MCF 10A (cell line): ENCODE results near the gene UQCC5. TPM values are rescaled to one million over a fixed set of nuclear protein-coding genes. Genes with fewer than 3 reads are reported as not detected.

Experiments used
- BruUV-seq: library from RNA; stranded (reverse); fragments of 400-500 nt; replicated peaks from 2 replicates; lab custom pipeline; 2021; lab: Mats Ljungman, UMichigan
- CTCF ChIA-PET: fragments of 300-600 bp; sonication (Branson Sonifier 250); formaldehyde crosslinking; extraction: SDS; loops from one replicate; lab custom pipeline; 2021; ENCODE audit warnings: antibody characterized with exemption, inconsistent platforms; lab: Yijun Ruan, JAX
- POLR2A ChIA-PET: fragments of 300-600, 350-650 bp; sonication (Branson Sonifier 250); formaldehyde crosslinking; extraction: SDS; loops from one replicate; lab custom pipeline; 2020; ENCODE audit warnings: antibody characterized with exemption, inconsistent platforms; lab: Yijun Ruan, JAX
- DNase-seq: peaks from one replicate; pipeline ENCODE4 v3.0.0-alpha.2; 2018; ENCODE audit not compliant: unreplicated experiment
- H3K27ac Mint-ChIP-seq: one replicate; pipeline ENCODE4 v1.8.0; 2022; ENCODE audit warnings: mild to moderate bottlenecking, low read depth, mixed read lengths; ENCODE audit not compliant: unreplicated experiment
- H3K27me3 Mint-ChIP-seq: one replicate; pipeline ENCODE4 v1.8.0; 2022; ENCODE audit warnings: mixed read lengths; ENCODE audit not compliant: insufficient read depth, unreplicated experiment
- H3K36me3 Mint-ChIP-seq: one replicate; pipeline ENCODE4 v1.8.0; 2022; ENCODE audit warnings: mild to moderate bottlenecking, moderate library complexity, mixed read lengths; ENCODE audit not compliant: insufficient read depth, unreplicated experiment
- H3K4me1 Mint-ChIP-seq: one replicate; pipeline ENCODE4 v1.8.0; 2022; ENCODE audit warnings: mixed read lengths; ENCODE audit not compliant: insufficient read depth, unreplicated experiment
- H3K4me3 Mint-ChIP-seq: one replicate; pipeline ENCODE4 v1.8.0; 2022; ENCODE audit warnings: mild to moderate bottlenecking, moderate library complexity, mixed read lengths; ENCODE audit not compliant: unreplicated experiment
- H3K9me3 Mint-ChIP-seq: one replicate; pipeline ENCODE4 v1.8.0; 2022; ENCODE audit warnings: mixed read lengths; ENCODE audit not compliant: unreplicated experiment
- intact Hi-C: fragments of 100-400 bp; cut with micrococcal nuclease; formaldehyde crosslinking; loops from 2 replicates; pipeline ENCODE4 v1.14.1; 2022
- total RNA-seq: library from RNA; stranded (reverse); gene quantifications from 2 replicates; pipeline ENCODE4 v1.2.3, GENCODE V29; 2022
- TF ChIP-seq, protein P1 (sequence below): fragments of 200-600 bp; IDR thresholded peaks from one replicate; pipeline ENCODE4 v1.8.0; 2022; ENCODE audit warnings: antibody characterized with exemption, mild to moderate bottlenecking; ENCODE audit not compliant: unreplicated experiment

Gene UQCC5
- total RNA-seq, 1 experiment from 2014 or later, result 22.6 TPM

DNA sequence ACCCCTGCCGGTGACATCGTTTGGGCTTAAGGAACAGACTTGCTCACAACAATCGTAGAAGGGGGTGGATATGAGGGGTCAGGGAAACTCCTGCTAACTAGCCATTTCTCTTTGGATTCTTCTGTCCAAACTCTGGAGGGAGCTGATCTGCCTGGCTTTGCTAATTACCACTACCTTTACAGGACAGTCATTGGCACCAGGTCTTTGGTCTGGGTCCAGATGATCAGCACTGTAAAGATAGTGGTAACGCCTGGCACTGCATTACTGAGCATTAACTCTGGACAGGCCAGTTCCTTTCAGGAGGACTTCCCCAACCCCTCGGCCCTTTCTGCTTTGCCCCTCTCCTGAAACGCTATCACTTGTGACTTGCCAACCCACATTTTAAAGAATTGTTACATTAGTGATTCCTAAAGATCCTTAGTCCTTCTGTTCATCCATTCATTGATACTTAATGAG, 788 bp downstream of the UQCC5 start:
- BruUV-seq, result no TSS peak
- TF ChIP-seq, protein P1, sequence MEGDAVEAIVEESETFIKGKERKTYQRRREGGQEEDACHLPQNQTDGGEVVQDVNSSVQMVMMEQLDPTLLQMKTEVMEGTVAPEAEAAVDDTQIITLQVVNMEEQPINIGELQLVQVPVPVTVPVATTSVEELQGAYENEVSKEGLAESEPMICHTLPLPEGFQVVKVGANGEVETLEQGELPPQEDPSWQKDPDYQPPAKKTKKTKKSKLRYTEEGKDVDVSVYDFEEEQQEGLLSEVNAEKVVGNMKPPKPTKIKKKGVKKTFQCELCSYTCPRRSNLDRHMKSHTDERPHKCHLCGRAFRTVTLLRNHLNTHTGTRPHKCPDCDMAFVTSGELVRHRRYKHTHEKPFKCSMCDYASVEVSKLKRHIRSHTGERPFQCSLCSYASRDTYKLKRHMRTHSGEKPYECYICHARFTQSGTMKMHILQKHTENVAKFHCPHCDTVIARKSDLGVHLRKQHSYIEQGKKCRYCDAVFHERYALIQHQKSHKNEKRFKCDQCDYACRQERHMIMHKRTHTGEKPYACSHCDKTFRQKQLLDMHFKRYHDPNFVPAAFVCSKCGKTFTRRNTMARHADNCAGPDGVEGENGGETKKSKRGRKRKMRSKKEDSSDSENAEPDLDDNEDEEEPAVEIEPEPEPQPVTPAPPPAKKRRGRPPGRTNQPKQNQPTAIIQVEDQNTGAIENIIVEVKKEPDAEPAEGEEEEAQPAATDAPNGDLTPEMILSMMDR, result no peak
- peaks cover 47% of the 10 kb centered on the region for H3K36me3 Mint-ChIP-seq
- POLR2A ChIA-PET, result interaction anchor here (0.7 to 1.9 kb wide), 7 partner anchors 10 to 152 kb away, joined by 3 to 16 read pairs (median 4); no protein-coding TSS in a partner anchor
- peak overlapping the region; percentile 96 for H3K27ac Mint-ChIP-seq
- intact Hi-C loops, result loop anchor here (2.0 to 10.0 kb wide), 2 partner anchors 62 to 134 kb away; no protein-coding TSS in a partner anchor
- CTCF ChIA-PET, result interaction anchor here (0.8 kb wide), 1 partner anchor 144 kb away, joined by 4 read pairs; no protein-coding TSS in a partner anchor
- DNase-seq, result no peak
- no peaks in the 10 kb centered on the region for H3K9me3 Mint-ChIP-seq
- peaks cover 30% of the 10 kb centered on the region for H3K4me1 Mint-ChIP-seq
- no peaks in the 10 kb centered on the region for H3K27me3 Mint-ChIP-seq
- H3K4me3 Mint-ChIP-seq, result peak overlapping the region; percentile 84

DNA sequence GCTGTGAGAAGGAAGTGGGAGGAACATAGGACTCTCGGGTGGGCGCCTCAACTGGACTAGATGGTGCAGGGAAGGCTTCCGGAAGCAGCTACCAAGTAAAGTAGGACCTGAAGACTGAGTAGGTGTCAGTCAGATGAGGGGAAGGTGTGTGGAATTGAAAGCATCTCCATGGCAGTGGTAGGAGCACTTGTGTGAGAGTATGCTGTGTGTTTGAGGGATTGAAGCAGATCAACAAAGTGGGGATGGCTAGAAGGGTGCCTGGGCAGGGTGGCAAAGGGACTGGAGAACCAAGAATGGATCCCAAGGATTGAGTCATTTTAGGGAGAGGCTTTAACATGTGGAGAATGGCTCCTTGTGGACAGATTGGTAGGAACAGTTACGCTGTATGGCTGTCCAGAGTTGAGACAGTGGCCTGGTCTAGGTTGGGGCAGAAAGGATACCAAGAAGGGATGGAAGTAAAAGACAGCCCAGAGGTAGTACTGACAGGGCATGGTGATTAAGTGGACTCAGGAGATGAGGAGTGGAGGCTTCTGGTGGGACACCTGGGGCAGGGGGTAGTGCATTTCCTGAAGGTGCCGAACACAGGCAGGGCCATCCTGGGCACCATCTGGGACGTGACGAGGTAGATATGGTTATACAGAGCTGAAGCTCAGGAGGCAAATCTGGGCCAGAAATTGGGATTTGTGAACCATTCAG, 1.5 kb downstream of the UQCC5 start:
- POLR2A ChIA-PET, result interaction anchor here (0.7 to 1.9 kb wide), 6 partner anchors 11 to 152 kb away, joined by 3 to 16 read pairs (median 4); no protein-coding TSS in a partner anchor
- intact Hi-C loops, result loop anchor here (2.0 to 10.0 kb wide), 2 partner anchors 63 to 133 kb away; no protein-coding TSS in a partner anchor
- Mint-ChIP-seq H3K9me3 (no peaks in the 10 kb centered on the region), H3K4me3 (peak overlapping the region; percentile 84), H3K36me3 (peaks cover 54% of the 10 kb centered on the region), H3K27me3 (no peaks in the 10 kb centered on the region), H3K27ac (peak overlapping the region; percentile 96), H3K4me1 (peaks cover 30% of the 10 kb centered on the region)
- CTCF ChIA-PET, result no interaction called here
- TF ChIP-seq, protein P1, result no peak
- BruUV-seq, result no TSS peak
- DNase-seq, result no peak

DNA sequence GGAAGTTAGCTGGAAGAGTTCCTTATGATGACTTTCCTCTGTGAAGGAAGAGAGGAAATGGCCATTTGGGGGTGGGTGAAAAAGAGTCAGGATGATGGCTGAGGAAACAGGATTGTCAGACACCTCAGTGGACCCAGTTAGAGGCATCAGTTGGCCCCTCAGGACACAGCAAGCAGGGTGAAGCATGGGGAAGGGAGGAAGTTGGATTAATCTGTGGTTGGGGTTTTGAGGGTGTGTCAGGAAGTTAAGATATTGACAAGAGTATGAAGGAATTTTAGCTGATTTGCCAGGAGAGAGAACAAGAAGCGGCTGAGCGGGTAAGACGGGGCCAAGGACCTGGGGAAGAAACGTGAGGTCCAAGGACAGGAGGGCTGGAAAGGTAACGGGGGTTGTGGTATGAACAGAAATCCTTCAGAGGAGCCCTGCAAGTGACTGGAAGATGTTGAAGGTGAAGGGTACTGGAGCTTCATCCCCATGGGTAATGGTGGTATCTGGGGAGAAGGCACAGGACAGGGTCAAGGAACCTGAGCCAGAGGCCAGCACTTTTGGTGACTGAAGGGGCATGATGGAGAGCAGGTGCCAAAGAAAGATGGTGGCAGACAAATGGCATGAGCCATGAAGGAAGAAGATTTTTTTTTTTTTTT, 2.7 kb downstream of the UQCC5 start:
- POLR2A ChIA-PET, result interaction anchor here (0.7 kb wide), 1 partner anchor 495 kb away, joined by 3 read pairs; no protein-coding TSS in a partner anchor
- Mint-ChIP-seq H3K4me1 (peaks cover 30% of the 10 kb centered on the region), H3K27me3 (no peaks in the 10 kb centered on the region), H3K9me3 (no peaks in the 10 kb centered on the region), H3K4me3 (peak overlapping the region; percentile 84), H3K27ac (no peak overlapping the region), H3K36me3 (peaks cover 60% of the 10 kb centered on the region)
- no TSS peak for BruUV-seq
- no peak for DNase-seq
- TF ChIP-seq, protein P1, result no peak
- intact Hi-C loops, result loop anchor here (10.0 kb wide), 1 partner anchor 64 kb away; no protein-coding TSS in a partner anchor
- CTCF ChIA-PET, result interaction anchor here (0.6 to 1.0 kb wide), 3 partner anchors 10 to 84 kb away, joined by 3 to 4 read pairs (median 4); no protein-coding TSS in a partner anchor

DNA sequence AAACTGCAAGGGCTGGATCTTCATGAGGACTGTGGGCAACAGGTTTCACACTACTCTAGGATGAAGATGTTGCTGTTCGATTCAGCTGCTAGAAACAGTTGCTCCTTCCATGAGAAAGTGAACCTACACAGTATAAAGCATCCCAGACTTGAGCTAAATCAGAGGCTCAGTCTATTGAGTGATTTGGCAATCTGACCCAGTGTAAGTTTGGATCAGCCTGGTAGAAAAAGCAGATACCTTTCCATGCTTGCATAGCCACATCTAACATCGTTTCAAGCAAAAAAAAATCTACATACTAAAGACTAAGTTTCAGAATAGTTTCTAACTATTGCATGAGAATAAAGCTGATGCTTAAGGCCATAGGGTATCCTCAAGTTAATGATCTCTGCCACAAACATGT, 4.6 kb downstream of the UQCC5 start:
- intact Hi-C loops, result no loop called here
- BruUV-seq, result no TSS peak
- no peak for DNase-seq
- TF ChIP-seq, protein P1, result no peak
- H3K4me1 Mint-ChIP-seq, result peaks cover 32% of the 10 kb centered on the region
- no peak overlapping the region for H3K27ac Mint-ChIP-seq
- no peak overlapping the region for H3K4me3 Mint-ChIP-seq
- H3K9me3 Mint-ChIP-seq, result no peaks in the 10 kb centered on the region
- POLR2A ChIA-PET, result no interaction called here
- no peaks in the 10 kb centered on the region for H3K27me3 Mint-ChIP-seq
- CTCF ChIA-PET, result no interaction called here
- peaks cover 72% of the 10 kb centered on the region for H3K36me3 Mint-ChIP-seq
